DMS114 treated with DMSO at 0.1 percent for 48 hours (cell line): ENCODE measurements around the gene CASK.

Experiments used
- DNase-seq: peaks from one replicate; lab custom pipeline; 2025; ENCODE audit not compliant: unreplicated experiment; lab: John Stamatoyannopoulos, UW

The CASK gene

GRCh38 chrX:41923211-41923977 is at the start of gene CASK:
TSS of gene CASK (minus strand) at chrX:41923554. CDS start at chrX:41922988, 566 bp downstream.
- peak; percentile 74 for DNase-seq

DNA sequence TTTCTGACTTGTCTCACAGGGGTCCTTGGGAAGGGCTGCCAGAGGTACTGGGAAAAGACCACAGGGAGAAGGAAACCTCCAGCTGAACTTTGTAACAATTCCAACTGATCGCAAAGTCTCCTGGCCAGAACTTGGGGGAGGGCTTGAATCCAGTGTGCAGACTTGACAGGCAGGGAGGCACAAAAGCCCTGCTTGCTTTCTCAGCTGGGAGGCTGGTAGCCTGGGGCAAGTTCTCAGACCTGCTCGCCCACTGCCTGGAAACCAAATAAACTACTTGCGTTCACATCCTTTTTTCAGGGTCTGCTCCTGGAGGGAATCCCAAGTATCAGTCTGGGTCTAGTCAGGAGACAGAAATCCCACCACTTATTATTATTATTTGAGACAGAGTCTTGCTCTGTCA is 48.0 kb upstream of the CASK start:
- no peak for DNase-seq

DNA sequence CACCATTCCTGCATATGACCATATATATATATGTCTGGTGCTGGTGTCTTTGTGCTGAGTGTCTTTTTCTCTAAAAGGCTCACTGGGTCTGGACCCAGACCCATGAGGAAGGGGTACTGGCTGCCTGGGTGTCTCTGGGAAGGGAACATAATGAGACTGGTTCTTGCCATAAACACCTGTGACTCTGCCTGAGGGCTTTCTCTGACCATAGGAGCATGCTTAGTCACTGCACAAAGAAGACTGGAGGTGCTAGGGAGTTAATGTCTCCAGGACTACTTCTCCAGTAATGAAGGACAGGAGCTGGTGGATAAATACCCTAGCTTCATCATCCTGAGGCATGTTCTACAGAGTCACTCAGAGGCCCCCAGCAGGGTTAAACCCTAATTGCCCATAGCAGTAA is 47.1 kb upstream of the CASK start:
- DNase-seq = no peak

DNA sequence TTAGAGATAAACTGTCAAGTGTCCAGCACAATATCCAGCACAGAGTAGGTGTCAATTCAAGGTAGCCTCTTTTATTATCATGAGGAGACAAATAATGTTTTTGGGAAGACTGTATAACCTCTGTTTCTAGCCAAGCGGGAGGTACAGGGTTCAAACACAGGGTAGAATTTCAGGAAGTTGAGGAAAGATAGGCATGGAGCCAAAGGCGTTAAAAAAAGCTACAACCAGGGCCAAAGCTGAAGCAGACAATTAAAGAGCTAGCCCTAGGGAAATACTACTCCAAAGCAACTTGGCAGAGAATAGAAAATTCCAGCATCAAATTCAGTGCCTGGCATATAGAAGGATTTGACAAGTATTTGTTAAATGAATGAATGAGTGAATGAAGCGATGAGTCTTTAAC is 40.0 kb upstream of the CASK start:
- DNase-seq = no peak

GRCh38 chrX:41960142-41960541 is 36.8 kb upstream of the CASK start:
- no peak for DNase-seq

GRCh38 chrX:41958861-41959260 is 35.5 kb upstream of the CASK start:
- no peak for DNase-seq

DNA sequence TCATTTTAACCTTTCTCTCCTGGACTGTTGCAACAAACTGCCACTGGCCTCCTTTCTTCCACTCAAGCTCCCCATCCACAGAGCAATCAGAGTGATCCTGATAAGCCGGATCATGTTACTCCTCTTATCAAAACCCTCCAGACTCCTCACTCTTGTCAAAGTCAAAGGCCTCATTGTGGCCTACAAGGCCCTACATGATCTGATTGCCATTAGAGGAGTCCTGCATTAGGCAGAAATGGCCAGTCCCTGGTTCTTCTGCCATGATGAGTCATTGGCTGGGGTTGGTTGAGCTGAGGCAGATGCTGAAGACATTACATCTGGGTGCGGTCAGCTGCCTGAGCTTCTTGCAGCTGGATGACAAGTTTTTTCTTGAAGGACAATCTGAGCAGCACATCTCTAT is 32.7 kb upstream of the CASK start:
- DNase-seq = no peak

DNA sequence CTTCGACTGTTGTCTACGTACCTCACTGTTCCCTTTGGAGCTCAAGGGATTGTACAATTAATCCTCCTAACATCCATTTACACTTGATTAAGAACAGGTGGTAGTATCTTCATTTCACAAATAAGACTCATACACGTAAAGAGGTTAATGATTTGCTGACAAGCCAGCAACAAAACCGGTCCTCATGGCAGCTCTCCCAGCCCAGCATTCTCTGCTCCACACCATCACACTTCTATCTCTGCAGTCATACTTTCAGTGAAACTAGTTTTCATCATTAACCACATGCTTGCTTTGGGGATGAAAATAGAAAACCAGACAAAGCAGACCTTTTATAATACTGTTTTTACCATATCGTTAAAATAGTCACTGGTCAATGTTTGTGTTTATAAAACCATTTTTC is 28.7 kb upstream of the CASK start:
- no peak for DNase-seq

DNA sequence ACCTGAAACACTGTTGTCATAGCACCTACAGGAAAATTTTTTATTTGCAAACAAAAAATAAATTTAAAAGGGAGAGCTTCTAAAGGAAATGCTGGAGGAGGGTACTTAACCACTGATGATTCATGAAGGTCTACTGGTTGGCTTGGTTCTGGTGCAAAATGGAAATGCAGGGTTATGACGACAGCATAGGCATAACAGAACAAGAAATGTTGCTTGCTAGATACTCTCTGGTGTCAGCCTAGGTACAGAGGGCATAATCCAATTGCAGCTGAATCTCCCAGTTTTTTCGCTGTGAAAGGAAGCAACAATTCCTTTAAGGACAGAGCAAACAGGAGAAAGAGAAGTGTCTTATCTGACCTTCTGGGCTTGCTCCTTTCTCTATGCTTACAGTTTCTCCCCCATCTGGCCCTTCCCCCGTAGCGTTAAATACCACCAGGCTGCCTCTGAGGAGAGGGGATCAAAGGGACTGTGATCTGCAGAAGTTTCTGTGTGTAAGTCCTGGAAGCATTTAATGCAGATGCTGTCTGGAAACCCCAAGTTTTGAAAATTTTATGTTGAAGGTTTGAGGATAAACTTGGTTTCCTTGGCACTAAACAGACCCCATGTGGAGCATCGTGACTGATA is 23.7 kb upstream of the CASK start:
- no peak for DNase-seq

DNA sequence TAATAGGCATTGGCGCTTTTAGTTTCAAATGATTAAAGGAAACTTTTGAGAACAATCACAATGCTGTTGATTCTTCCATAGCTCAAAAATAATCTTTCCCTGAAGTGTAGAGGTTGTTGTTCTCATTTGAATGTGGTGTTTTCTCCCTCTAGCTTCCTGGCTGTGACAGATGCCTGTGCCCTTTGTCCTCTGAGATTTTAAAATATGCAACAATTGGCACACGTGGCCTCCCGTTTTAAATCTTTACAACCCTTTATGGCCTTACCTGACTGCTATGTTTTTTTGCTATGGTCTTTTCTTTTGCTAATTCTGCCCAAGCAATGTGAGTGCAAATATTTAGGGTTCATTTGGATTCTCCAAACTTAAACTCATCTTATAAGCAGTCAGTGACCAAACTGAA is 22.9 kb upstream of the CASK start:
- DNase-seq = no peak

GRCh38 chrX:41935832-41936231 is 12.5 kb upstream of the CASK start:
- no peak for DNase-seq

DNA sequence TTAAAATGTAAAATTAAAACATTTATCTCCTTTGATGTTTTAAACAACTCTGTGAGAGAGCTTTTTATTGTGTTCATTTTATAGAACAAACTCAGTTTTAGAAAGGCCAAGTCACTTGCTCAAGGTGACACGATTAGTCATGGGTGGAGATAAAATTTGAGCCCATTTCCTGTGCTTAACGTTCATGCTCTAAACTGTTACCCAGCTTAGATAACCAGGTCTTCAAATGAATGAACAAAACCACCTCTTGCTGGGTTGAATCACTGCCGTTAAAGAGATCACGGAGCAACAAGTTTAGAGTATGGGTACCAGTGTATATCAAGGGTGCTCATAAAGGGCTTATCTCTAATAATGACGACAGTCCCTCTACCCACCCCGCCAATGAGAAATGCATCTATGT is 10.2 kb upstream of the CASK start:
- DNase-seq = no peak

DNA sequence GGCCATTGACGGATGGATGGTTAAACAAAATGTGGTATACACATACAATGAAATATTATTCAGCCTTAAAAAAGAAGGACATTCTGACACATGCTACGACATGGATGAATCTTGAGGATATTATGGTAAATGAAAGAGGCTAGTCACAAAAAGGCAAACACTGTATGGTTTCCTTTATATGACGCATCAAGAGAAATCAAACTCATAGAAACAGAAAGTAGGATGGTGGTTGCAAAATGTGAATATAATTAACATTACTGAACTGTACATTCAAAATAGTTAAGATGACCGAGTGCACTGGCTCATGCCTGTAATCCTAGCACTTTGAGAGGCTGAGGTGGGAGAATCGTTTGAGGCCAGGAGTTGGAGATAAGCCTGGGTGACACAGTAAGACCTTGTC is 9.5 kb upstream of the CASK start:
- DNase-seq = no peak

DNA sequence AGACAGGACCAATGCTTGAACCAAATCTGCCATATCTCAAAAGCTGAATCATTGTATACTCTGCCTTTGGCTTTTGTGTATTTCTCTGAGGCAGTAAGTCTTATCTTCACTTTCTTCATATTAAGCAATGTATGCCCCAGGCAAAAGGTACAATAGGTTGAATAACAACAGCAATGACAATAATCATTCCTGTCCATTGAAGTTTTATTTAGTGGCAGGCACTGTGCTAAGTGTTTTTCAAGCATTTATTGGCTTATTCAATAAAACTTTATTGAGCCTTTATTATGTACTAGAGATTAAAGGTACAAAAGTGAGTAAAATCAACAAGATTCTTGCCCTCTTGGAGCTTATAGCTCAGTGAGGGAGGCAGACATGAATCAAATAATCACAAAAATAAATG is 8.2 kb upstream of the CASK start:
- no peak for DNase-seq

DNA sequence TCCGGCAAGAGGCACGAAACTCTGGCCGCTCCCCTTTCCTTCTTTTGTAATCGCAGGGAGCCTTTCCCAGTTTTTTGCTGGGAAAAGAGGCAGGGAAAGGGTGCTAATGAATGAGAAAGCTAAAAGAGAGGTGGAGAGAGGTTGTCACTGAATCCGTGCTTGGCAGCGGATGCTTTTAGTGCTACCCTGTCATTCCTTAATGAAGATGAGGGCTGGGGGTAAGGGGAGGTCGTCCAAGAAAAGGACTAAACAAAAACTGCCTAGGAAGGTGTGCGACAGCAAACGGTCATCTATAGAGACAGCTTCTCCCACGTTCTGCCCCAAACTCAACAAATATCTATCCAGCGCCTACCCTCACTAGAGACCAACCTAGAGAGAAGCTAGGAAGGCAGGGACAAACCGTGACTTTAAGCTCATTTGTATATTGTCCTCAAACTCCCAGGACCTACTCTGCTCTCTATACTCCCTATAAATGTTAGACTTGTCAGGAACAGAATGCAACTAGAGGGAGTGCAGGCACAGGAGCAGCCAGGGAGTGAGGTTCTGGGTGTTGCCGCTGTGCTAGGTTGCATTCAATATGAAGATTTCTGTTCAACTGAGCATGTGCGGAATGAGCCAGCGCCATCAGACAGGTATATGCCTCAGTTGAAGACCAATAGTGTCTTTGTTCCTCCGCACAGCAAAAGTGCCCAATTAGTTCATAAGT is 777 bp upstream of the CASK start:
- DNase-seq = peak; percentile 15

DNA sequence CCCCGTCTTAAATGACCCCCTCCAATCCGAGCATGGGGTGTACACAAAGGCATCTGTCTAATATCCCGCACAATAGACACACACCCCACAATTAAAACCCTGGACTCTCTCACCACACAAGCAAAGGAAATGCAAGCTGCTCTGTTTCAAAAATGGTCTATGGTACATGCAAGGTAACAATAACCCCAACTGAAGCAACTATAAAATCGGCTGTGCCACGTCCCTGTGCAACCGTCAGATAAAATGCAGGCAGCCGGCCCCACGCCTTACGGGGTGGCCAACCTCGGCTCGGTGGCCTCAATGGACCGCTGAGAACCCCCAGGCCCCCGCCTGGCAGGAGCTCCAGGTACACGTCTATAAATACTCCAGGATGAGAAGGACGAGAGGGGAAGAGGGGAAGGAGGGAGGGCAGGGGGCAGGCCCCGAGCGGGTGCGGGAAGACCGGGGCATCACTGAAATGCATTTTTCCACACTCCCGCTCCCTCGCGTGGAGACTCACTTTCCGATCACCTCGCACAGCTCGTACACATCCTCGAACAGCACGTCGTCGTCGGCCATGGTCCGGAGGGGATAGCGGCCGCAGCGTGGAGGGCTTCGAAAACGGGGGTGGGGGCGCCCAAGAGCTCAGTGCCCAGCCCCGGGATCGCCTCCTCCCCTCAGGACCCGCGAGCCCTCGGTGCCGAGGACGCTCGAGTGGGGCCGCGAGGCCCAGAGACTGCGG is 763 bp downstream of the CASK start:
- DNase-seq = no peak

- DNase-seq = no peak
Observed at GRCh38 chrX:41921492-41922430, 1.6 kb downstream of the CASK start.

DNA sequence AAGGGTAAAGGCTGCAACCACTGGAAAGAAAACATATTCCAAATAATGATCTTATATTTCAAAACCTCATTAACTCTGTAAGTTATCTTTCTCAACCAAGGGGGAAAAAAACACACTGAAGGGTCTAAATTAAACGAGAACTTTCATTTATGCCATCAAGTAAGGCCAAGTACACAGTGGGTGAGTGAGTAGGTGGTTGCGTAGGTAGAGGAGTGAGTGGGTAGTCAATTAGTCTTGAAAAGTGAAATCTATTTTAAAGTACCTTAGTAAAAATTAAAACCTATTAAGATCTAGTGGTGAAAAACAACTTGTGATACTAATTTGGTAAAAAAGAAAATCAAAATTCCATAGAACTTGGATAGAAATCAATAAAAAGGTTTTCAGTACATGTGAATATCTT is 3.5 kb downstream of the CASK start:
- DNase-seq = no peak

DNA sequence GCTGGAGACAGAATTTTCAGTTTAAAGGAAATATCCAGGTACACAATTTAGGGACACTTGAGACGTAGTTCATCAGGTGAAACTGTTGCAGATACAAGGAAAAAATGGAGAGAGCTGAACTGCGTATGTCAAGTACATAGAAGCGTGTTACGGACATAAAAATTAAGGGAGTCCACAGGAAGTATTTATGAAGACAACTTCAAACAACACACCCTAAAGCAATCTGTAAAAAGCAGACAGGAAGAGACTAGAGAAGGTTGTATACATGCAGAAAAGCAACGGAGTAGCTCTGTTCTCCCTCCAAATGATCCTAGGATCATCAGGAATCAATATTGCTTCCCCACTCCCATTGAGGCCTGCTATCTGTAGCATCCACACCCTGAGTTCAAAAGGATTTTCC is 5.8 kb downstream of the CASK start:
- DNase-seq = no peak

DNA sequence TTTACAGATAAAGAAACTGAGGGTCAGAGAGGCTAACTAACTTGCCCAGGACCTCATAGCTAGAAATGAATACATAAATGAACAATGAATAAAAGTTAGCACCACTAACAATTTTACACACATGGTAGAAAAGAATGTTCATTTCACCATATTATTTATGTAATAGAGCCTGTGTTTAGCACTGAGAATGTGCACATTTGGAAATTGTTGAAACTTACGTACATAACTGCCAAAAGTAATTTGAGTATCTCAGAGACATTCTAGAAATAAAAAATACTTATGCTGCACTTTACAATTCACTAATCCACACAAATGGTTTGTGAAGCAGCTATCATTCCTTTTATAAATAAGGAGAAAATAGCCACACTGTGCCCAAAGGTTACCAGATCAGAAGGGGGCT is 9.9 kb downstream of the CASK start:
- no peak for DNase-seq

DNA sequence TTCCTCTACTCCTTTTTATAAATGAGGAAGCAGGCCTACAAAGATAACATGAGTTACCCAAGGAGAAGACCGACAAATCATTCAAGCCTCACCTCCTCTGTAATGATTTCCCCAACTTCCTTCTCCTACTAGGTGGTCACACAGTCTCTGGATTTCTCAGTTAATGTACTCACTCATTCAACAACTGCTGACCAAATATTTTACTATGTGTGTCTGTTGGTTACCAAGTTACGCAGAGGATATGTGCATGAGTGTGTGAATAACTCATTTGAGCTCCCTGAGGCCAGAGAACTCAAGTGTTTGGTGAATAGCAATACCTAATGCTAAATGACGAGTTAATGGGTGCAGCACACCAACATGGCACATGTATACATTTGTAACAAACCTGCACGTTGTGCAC is 10.4 kb downstream of the CASK start:
- no peak for DNase-seq
